Calu3 (cell line): ENCODE data around the gene SAMSN1. TPM values are rescaled to one million over a fixed set of nuclear protein-coding genes. Genes with fewer than 3 reads are reported as not detected.

Experiments used
- BruUV-seq: library from RNA; stranded (reverse); fragments of 400-500 nt; replicated peaks from 2 replicates; lab custom pipeline; 2021; lab: Mats Ljungman, UMichigan
- CTCF ChIA-PET: fragments of 300-600 bp; sonication (Branson Sonifier 250); formaldehyde crosslinking; loops from one replicate; lab custom pipeline; 2022; ENCODE audit warnings: antibody characterized with exemption; lab: Charles Lee
- DNase-seq: peaks from one replicate; pipeline ENCODE4 v3.0.0; 2022
- H3K27ac Mint-ChIP-seq: one replicate; pipeline ENCODE4 v1.8.0; 2022; ENCODE audit warnings: mixed read lengths; ENCODE audit not compliant: unreplicated experiment
- H3K27me3 Mint-ChIP-seq: one replicate; pipeline ENCODE4 v1.8.0; 2022; ENCODE audit warnings: mixed read lengths; ENCODE audit not compliant: unreplicated experiment
- H3K36me3 Mint-ChIP-seq: one replicate; pipeline ENCODE4 v1.8.0; 2022; ENCODE audit warnings: mild to moderate bottlenecking, moderate library complexity, mixed read lengths; ENCODE audit not compliant: insufficient read depth, unreplicated experiment
- H3K4me1 Mint-ChIP-seq: one replicate; pipeline ENCODE4 v1.8.0; 2022; ENCODE audit warnings: mild to moderate bottlenecking, low read depth, mixed read lengths; ENCODE audit not compliant: unreplicated experiment
- H3K4me3 Mint-ChIP-seq: one replicate; pipeline ENCODE4 v1.8.0; 2022; ENCODE audit warnings: mild to moderate bottlenecking, low read depth, moderate library complexity, mixed read lengths; ENCODE audit not compliant: unreplicated experiment
- H3K9me3 Mint-ChIP-seq: one replicate; pipeline ENCODE4 v1.8.0; 2022; ENCODE audit warnings: low read depth, mixed read lengths; ENCODE audit not compliant: unreplicated experiment
- CTCF ChIP-seq: fragments of 200-600 bp; IDR thresholded peaks from one replicate; pipeline ENCODE4 v1.8.0; 2022; ENCODE audit warnings: antibody characterized with exemption; ENCODE audit not compliant: unreplicated experiment
- intact Hi-C: fragments of 100-400 bp; cut with micrococcal nuclease; formaldehyde crosslinking; loops from one replicate; pipeline ENCODE4 v1.10.0; 2022; ENCODE audit not compliant: unreplicated experiment
- total RNA-seq: library from RNA; stranded (reverse); gene quantifications from 2 replicates; pipeline ENCODE4 v1.2.3, GENCODE V29; 2022

SAMSN1 gene
- total RNA-seq, 1 experiment from 2014 or later, result 1.5 TPM

GRCh38 chr21:14582934-14583628, 37.0 kb upstream of the SAMSN1 start:
- no peak for DNase-seq
- no TSS peak for BruUV-seq
- no peaks in the 10 kb centered on the region for H3K4me1 Mint-ChIP-seq
- no peak overlapping the region for H3K4me3 Mint-ChIP-seq
- no peaks in the 10 kb centered on the region for H3K36me3 Mint-ChIP-seq
- H3K27me3 Mint-ChIP-seq, result no peaks in the 10 kb centered on the region
- CTCF ChIA-PET, result no interaction called here
- H3K9me3 Mint-ChIP-seq, result no peaks in the 10 kb centered on the region
- no peak overlapping the region for H3K27ac Mint-ChIP-seq
- no peak for TF ChIP-seq CTCF
- intact Hi-C loops, result no loop called here

GRCh38 chr21:14581902-14582457, 35.9 kb upstream of the SAMSN1 start:
- Mint-ChIP-seq H3K27me3 (no peaks in the 10 kb centered on the region), H3K36me3 (no peaks in the 10 kb centered on the region)
- CTCF ChIA-PET, result no interaction called here

GRCh38 chr21:14573244-14573643, 27.1 kb upstream of the SAMSN1 start:
- H3K27me3 Mint-ChIP-seq, result no peaks in the 10 kb centered on the region
- H3K27ac Mint-ChIP-seq, result no peak overlapping the region
- no peaks in the 10 kb centered on the region for H3K4me1 Mint-ChIP-seq
- no peak for DNase-seq
- CTCF ChIA-PET, result no interaction called here
- no peak for TF ChIP-seq CTCF
- H3K9me3 Mint-ChIP-seq, result no peaks in the 10 kb centered on the region
- intact Hi-C loops, result no loop called here
- H3K4me3 Mint-ChIP-seq, result no peak overlapping the region
- BruUV-seq, result no TSS peak
- H3K36me3 Mint-ChIP-seq, result no peaks in the 10 kb centered on the region

More at GRCh38 chr21:14581902-14582457, 35.9 kb upstream of the SAMSN1 start:
- H3K27ac Mint-ChIP-seq, result no peak overlapping the region
- H3K9me3 Mint-ChIP-seq, result no peaks in the 10 kb centered on the region
- intact Hi-C loops, result no loop called here
- TF ChIP-seq CTCF, result no peak
- H3K4me1 Mint-ChIP-seq, result no peaks in the 10 kb centered on the region
- no peak for DNase-seq
- no TSS peak for BruUV-seq
- no peak overlapping the region for H3K4me3 Mint-ChIP-seq

- intact Hi-C loops, result no loop called here
- no peaks in the 10 kb centered on the region for H3K27me3 Mint-ChIP-seq
- no peak overlapping the region for H3K4me3 Mint-ChIP-seq
- BruUV-seq, result no TSS peak
- CTCF ChIA-PET, result no interaction called here
- no peaks in the 10 kb centered on the region for H3K36me3 Mint-ChIP-seq
- no peak overlapping the region for H3K27ac Mint-ChIP-seq
- H3K9me3 Mint-ChIP-seq, result no peaks in the 10 kb centered on the region
- H3K4me1 Mint-ChIP-seq, result no peaks in the 10 kb centered on the region
- DNase-seq, result no peak
- TF ChIP-seq CTCF, result no peak
Observed at GRCh38 chr21:14572204-14572780, 26.2 kb upstream of the SAMSN1 start.
